ENCODE data around the gene HS1BP3.

The HS1BP3 gene

DNA sequence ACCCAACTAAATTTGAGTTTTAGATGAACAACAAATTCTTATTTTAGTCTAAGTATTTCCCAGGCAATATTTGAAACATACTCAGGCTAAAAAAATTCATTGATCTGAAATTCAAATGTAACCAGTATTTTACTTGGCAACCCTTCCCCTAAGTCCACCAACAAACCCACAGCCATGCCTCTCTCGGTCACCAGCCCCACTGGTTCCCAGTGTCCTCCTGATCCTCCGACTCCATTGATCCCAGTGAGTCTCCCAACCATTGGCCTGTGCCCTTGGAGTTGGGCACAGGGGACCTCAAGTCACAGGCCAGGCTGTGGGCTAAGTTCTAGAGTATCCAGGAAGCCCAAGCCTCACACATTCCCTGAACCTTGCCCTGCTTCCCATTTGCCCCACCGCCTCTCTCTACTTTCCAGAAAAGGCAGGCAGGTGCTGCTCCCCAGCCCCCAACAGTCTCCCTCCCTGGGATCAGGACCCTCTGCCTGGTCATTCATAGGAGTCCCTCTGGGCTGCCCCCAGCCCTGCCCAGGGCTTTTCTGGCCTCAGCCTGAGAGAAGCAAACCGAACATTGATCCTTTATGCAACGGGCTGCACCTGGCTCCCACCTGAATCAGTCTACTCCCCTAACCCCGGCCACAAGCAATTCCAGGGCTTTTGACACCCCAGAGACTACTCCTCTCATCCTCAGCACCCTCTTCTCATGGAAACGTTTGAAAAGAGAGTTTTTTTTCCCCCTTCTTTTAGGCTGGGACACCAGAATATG, 81.3 kb downstream of the HS1BP3 start:
- TF ChIP-seq, protein P1, sequence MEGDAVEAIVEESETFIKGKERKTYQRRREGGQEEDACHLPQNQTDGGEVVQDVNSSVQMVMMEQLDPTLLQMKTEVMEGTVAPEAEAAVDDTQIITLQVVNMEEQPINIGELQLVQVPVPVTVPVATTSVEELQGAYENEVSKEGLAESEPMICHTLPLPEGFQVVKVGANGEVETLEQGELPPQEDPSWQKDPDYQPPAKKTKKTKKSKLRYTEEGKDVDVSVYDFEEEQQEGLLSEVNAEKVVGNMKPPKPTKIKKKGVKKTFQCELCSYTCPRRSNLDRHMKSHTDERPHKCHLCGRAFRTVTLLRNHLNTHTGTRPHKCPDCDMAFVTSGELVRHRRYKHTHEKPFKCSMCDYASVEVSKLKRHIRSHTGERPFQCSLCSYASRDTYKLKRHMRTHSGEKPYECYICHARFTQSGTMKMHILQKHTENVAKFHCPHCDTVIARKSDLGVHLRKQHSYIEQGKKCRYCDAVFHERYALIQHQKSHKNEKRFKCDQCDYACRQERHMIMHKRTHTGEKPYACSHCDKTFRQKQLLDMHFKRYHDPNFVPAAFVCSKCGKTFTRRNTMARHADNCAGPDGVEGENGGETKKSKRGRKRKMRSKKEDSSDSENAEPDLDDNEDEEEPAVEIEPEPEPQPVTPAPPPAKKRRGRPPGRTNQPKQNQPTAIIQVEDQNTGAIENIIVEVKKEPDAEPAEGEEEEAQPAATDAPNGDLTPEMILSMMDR (IDR thresholded peaks at IDR 0.05; ENCODE audit: low read depth, low read length), result no peak
- DNase-seq (ENCODE audit: low read depth in 2 of 2), result no peak
- no peak overlapping the region for H3K4me3 ChIP-seq (replicated peaks in 1 of 2; ENCODE audit: low read depth in 2 of 2, low read length in 2 of 2)

DNA sequence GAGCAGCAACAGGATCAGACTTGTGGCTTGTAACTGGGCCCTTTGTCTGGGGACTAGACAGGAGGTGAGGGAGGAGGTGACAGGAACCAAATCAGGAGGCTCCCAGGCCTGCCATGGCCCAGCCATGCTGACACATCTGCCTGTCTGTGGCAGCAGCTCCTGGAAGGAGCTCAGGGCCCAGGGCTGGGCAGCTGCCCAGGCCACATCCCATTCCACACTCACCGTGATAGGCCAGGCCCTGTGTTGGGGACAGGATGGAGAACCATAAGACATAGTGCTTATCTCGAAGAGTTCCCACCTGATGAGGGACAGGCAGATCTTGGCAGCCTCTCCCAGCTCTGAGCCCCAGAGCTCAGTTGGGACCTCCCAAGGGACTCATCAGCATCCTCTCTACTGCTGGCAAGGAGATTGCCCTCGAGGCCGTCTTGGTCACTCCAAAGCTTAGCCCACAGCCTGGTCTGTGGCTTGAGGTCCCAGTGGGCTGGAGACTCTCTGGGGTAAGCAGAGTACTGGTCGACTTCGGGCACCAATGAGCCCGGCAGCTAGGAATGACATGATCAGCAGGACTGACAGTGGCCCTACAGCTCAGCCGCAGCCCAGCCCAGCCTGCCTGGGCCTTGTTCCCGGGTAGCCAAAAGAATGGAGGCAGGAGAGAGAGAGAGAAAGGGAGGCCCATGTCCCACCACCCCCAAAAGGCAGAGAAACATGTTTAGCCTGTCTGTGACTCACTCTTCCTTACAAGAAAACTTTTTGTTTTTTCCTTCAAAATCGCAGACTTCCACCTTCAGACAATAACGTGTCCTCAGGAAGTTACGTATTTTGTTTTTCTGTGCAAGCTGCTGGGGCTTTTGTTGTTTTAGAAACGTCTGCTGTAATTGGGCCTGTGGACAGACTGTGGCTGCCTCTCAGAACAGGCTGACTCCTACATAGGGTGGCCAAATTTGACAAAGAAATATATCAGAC, 82.1 kb downstream of the HS1BP3 start:
- H3K4me3 ChIP-seq (replicated peaks in 1 of 2; ENCODE audit: low read depth in 2 of 2, low read length in 2 of 2), result no peak overlapping the region
- TF ChIP-seq, protein P1 (IDR thresholded peaks at IDR 0.05; ENCODE audit: low read depth, low read length), result no peak
- DNase-seq (ENCODE audit: low read depth in 2 of 2), result peak; percentile 83 to 97

DNA sequence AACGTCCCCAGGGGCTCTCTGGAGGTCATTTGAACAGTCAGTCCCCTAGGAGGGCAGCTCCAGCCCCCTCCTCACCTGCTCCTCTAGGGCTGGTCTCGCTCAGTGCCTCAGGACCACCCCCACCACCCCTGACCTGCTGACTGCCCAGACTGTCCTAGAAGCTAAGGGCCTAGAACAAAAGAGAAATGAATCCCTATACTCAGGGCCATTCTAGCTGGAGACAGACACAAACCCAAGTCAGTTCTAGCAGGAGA, 83.0 kb downstream of the HS1BP3 start:
- no peak overlapping the region for H3K4me3 ChIP-seq (replicated peaks in 1 of 2; ENCODE audit: low read depth in 2 of 2, low read length in 2 of 2)
- DNase-seq (ENCODE audit: low read depth in 2 of 2), result no peak
- TF ChIP-seq, protein P1 (IDR thresholded peaks at IDR 0.05; ENCODE audit: low read depth, low read length), result no peak

Data from cardiac fibroblast (primary cell).